Measurements from ENCODE around the gene NSDHL.

GRCh38 chrX:152832520-152832919 lies 1.7 kb downstream of the NSDHL start:
- TF ChIP-seq CTCF (IDR thresholded peaks at IDR 0.05) = no peak
- no peak for TF ChIP-seq POLR2A (IDR thresholded peaks at IDR 0.05)
- TF ChIP-seq POLR2AphosphoS5 (IDR thresholded peaks at IDR 0.05) = no peak
- no peak for TF ChIP-seq EP300 (IDR thresholded peaks at IDR 0.05)

Measured in sigmoid colon (tissue), 4 donors.